GM21619 (cell line): ENCODE measurements around the gene COL5A1.

Experiments used
- ATAC-seq: cut with Tn5 transposase; IDR thresholded peaks from one replicate; pipeline ENCODE4 v1.9.1; 2021; ENCODE audit not compliant: unreplicated experiment

Gene COL5A1

GRCh38 chr9:134782921-134783698 lies 141.5 kb downstream of the COL5A1 start:
- no peak for ATAC-seq

- ATAC-seq: no peak
Measured at GRCh38 chr9:134783699-134784039, 142.1 kb downstream of the COL5A1 start.

GRCh38 chr9:134784577-134785305 lies 143.1 kb downstream of the COL5A1 start:
- ATAC-seq: no peak

GRCh38 chr9:134785325-134786108 lies 143.9 kb downstream of the COL5A1 start:
- ATAC-seq: no peak

- ATAC-seq: no peak
Measured at GRCh38 chr9:134787601-134788531, 146.3 kb downstream of the COL5A1 start.

- ATAC-seq: no peak
Measured at GRCh38 chr9:134789168-134789567, 147.6 kb downstream of the COL5A1 start.

- ATAC-seq: no peak
Measured at GRCh38 chr9:134791009-134791408, 149.4 kb downstream of the COL5A1 start.

GRCh38 chr9:134792627-134793026 lies 151.0 kb downstream of the COL5A1 start:
- ATAC-seq: no peak

- no peak for ATAC-seq
Measured at GRCh38 chr9:134793288-134794188, 151.9 kb downstream of the COL5A1 start.

- no peak for ATAC-seq
Measured at GRCh38 chr9:134794663-134795370, 153.2 kb downstream of the COL5A1 start.

GRCh38 chr9:134795446-134795845 lies 153.8 kb downstream of the COL5A1 start:
- no peak for ATAC-seq

GRCh38 chr9:134796882-134797281 lies 155.3 kb downstream of the COL5A1 start:
- no peak for ATAC-seq

GRCh38 chr9:134800791-134801339 lies 159.3 kb downstream of the COL5A1 start:
- no peak for ATAC-seq

GRCh38 chr9:134802216-134802795 lies 160.7 kb downstream of the COL5A1 start:
- ATAC-seq: no peak

GRCh38 chr9:134804871-134805270 lies 163.3 kb downstream of the COL5A1 start:
- ATAC-seq: no peak

GRCh38 chr9:134807716-134808446 lies 166.3 kb downstream of the COL5A1 start:
- ATAC-seq: no peak

- ATAC-seq: no peak
Measured at GRCh38 chr9:134808447-134808792, 166.8 kb downstream of the COL5A1 start.

GRCh38 chr9:134809292-134809691 lies 167.7 kb downstream of the COL5A1 start:
- no peak for ATAC-seq
